ENCODE data around the gene FRMD8. TPM values are rescaled to one million over a fixed set of nuclear protein-coding genes. Genes with fewer than 3 reads are reported as not detected.

FRMD8 gene
- total RNA-seq, 1 donor from 2014 or later = 49.6 TPM

GRCh38 chr11:65414776-65415498, 28.5 kb downstream of the FRMD8 start:
- Mint-ChIP-seq H3K4me1 (ENCODE audit: low read depth) (peaks cover 46% of the 10 kb centered on the region), H3K27ac (ENCODE audit: unreplicated experiment) (peak overlapping the region; percentile 15), H3K4me3 (ENCODE audit: unreplicated experiment) (no peak overlapping the region)

GRCh38 chr11:65415499-65416340, 29.3 kb downstream of the FRMD8 start:
- TF ChIP-seq, protein P1, sequence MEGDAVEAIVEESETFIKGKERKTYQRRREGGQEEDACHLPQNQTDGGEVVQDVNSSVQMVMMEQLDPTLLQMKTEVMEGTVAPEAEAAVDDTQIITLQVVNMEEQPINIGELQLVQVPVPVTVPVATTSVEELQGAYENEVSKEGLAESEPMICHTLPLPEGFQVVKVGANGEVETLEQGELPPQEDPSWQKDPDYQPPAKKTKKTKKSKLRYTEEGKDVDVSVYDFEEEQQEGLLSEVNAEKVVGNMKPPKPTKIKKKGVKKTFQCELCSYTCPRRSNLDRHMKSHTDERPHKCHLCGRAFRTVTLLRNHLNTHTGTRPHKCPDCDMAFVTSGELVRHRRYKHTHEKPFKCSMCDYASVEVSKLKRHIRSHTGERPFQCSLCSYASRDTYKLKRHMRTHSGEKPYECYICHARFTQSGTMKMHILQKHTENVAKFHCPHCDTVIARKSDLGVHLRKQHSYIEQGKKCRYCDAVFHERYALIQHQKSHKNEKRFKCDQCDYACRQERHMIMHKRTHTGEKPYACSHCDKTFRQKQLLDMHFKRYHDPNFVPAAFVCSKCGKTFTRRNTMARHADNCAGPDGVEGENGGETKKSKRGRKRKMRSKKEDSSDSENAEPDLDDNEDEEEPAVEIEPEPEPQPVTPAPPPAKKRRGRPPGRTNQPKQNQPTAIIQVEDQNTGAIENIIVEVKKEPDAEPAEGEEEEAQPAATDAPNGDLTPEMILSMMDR (IDR thresholded peaks at IDR 0.05) = no peak
- Mint-ChIP-seq H3K4me3 (ENCODE audit: unreplicated experiment) (peak overlapping the region; percentile 59), H3K27ac (ENCODE audit: unreplicated experiment) (peak overlapping the region; percentile 100), H3K27me3 (ENCODE audit: low read depth) (no peaks in the 10 kb centered on the region), H3K36me3 (ENCODE audit: low read depth) (no peaks in the 10 kb centered on the region), H3K9me3 (ENCODE audit: low read depth) (no peaks in the 10 kb centered on the region), H3K4me1 (ENCODE audit: low read depth) (peaks cover 54% of the 10 kb centered on the region)
- DNase-seq (ENCODE audit: low spot score) = peak; percentile 72

More at GRCh38 chr11:65414776-65415498, 28.5 kb downstream of the FRMD8 start:
- TF ChIP-seq, protein P1 (IDR thresholded peaks at IDR 0.05) = no peak
- H3K27me3 Mint-ChIP-seq (ENCODE audit: low read depth) = no peaks in the 10 kb centered on the region
- no peaks in the 10 kb centered on the region for H3K9me3 Mint-ChIP-seq (ENCODE audit: low read depth)
- DNase-seq (ENCODE audit: low spot score) = peak; percentile 54
- no peaks in the 10 kb centered on the region for H3K36me3 Mint-ChIP-seq (ENCODE audit: low read depth)

DNA sequence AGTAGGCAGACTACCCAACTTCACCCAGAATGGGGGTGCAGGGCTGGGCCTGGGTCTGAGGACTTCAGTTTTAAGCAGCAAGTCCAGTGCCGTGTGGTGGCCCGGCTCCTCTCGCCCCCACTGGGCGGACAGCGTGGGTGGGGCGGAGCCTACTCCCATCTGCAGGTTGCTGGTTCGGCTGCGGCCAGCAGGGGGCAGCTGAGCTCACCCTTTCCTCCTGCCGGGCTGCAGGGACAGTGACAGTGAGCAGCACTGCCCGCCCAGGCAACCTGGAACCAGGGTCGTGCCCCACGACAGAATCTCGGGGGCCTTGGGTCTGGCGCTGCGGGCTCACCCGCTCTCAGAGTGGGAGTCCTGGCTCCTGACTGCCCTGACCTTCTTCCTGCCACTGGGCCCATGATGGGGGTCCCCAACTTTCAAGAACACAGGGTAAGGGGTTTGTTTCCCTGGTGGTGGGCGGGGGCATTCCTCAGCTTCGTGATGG, 29.9 kb downstream of the FRMD8 start:
- H3K27me3 Mint-ChIP-seq (ENCODE audit: low read depth) = no peaks in the 10 kb centered on the region
- peaks cover 61% of the 10 kb centered on the region for H3K4me1 Mint-ChIP-seq (ENCODE audit: low read depth)
- TF ChIP-seq, protein P1 (IDR thresholded peaks at IDR 0.05) = peak; percentile 97
- peak overlapping the region; percentile 59 for H3K4me3 Mint-ChIP-seq (ENCODE audit: unreplicated experiment)
- H3K27ac Mint-ChIP-seq (ENCODE audit: unreplicated experiment) = peak overlapping the region; percentile 100
- no peaks in the 10 kb centered on the region for H3K9me3 Mint-ChIP-seq (ENCODE audit: low read depth)
- no peaks in the 10 kb centered on the region for H3K36me3 Mint-ChIP-seq (ENCODE audit: low read depth)
- peak; percentile 96 for DNase-seq (ENCODE audit: low spot score)

GRCh38 chr11:65416841-65417701, 30.6 kb downstream of the FRMD8 start:
- peak overlapping the region; percentile 100 for H3K27ac Mint-ChIP-seq (ENCODE audit: unreplicated experiment)

More at GRCh38 chr11:65416841-65417701, 30.6 kb downstream of the FRMD8 start:
- TF ChIP-seq, protein P1 (IDR thresholded peaks at IDR 0.05) = no peak
- no peak for DNase-seq (ENCODE audit: low spot score)
- Mint-ChIP-seq H3K27me3 (ENCODE audit: low read depth) (no peaks in the 10 kb centered on the region), H3K36me3 (ENCODE audit: low read depth) (no peaks in the 10 kb centered on the region), H3K9me3 (ENCODE audit: low read depth) (no peaks in the 10 kb centered on the region), H3K4me3 (ENCODE audit: unreplicated experiment) (peak overlapping the region; percentile 59), H3K4me1 (ENCODE audit: low read depth) (peaks cover 68% of the 10 kb centered on the region)
